Lower leg skin (tissue), 4 donors: ENCODE measurements around the gene DLG2. TPM values are rescaled to one million over a fixed set of nuclear protein-coding genes. Genes with fewer than 3 reads are reported as not detected.

Source experiments
- DNase-seq, 2 donors: peaks; one replicate each; pipeline ENCODE4 v3.0.0-alpha.2; 2019; ENCODE audit warnings: low spot score in 2 of 2
- H3K4me3 ChIP-seq: fragments of 200-600 bp; sonication (generic); 2 replicates; pipeline ENCODE4 v1.5.1; 2017; ENCODE audit warnings: mild to moderate bottlenecking, low read depth; ENCODE audit not compliant: poor library complexity, severe bottlenecking
- POLR2A ChIP-seq, 2 donors: fragments of 450-650 bp; IDR thresholded peaks; one replicate each; pipeline ENCODE4 v1.6.1; 2016 to 2017; ENCODE audit warnings: antibody characterized with exemption in 2 of 2, mild to moderate bottlenecking in 1 of 2, moderate library complexity in 1 of 2
- WGBS, 2 donors: methylation state at CpG; one replicate each; pipeline ENCODE4 v1.1.5; 2018; 5-methylcytosine and 5-hydroxymethylcytosine counted together
- intact Hi-C: fragments of 100-400 bp; cut with DNase I; formaldehyde crosslinking; loops from one replicate; pipeline ENCODE4 v1.15.0; 2023; ENCODE audit warnings: low total_unique reads
- total RNA-seq, 4 donors: library from RNA; depleted of rRNA; stranded (reverse); fragments of >200 nt; gene quantifications; one replicate each; pipeline ENCODE4 v1.1.0, GENCODE V29; 2016
- TF ChIP-seq, protein P1 (sequence below), 3 donors: fragments of 450-650 bp; IDR thresholded peaks; one replicate each; pipeline ENCODE4 v1.5.1; 2016; ENCODE audit warnings: antibody characterized with exemption in 3 of 3, mild to moderate bottlenecking in 3 of 3, moderate library complexity in 2 of 3

The DLG2 gene
- total RNA-seq, 4 donors from 2014 or later: 37.6 to 68.3 (median 46.0) TPM

GRCh38 chr11:83554876-83555275 lies 2072.3 kb downstream of the DLG2 start:
- no peak for DNase-seq
- TF ChIP-seq, protein P1, sequence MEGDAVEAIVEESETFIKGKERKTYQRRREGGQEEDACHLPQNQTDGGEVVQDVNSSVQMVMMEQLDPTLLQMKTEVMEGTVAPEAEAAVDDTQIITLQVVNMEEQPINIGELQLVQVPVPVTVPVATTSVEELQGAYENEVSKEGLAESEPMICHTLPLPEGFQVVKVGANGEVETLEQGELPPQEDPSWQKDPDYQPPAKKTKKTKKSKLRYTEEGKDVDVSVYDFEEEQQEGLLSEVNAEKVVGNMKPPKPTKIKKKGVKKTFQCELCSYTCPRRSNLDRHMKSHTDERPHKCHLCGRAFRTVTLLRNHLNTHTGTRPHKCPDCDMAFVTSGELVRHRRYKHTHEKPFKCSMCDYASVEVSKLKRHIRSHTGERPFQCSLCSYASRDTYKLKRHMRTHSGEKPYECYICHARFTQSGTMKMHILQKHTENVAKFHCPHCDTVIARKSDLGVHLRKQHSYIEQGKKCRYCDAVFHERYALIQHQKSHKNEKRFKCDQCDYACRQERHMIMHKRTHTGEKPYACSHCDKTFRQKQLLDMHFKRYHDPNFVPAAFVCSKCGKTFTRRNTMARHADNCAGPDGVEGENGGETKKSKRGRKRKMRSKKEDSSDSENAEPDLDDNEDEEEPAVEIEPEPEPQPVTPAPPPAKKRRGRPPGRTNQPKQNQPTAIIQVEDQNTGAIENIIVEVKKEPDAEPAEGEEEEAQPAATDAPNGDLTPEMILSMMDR (IDR thresholded peaks at IDR 0.05): no peak
- TF ChIP-seq POLR2A (IDR thresholded peaks at IDR 0.05): no peak
- H3K4me3 ChIP-seq: no peak overlapping the region
- intact Hi-C loops: no loop called here

- intact Hi-C loops: no loop called here
- no peak overlapping the region for H3K4me3 ChIP-seq
- no peak for TF ChIP-seq POLR2A (IDR thresholded peaks at IDR 0.05)
- TF ChIP-seq, protein P1 (IDR thresholded peaks at IDR 0.05): no peak
- WGBS, 2 donors: 72 to 85% methylated on average over 5 of the region's 5 CpGs
- DNase-seq: no peak
Observed at GRCh38 chr11:83549984-83550667, 2077.0 kb downstream of the DLG2 start.

DNA sequence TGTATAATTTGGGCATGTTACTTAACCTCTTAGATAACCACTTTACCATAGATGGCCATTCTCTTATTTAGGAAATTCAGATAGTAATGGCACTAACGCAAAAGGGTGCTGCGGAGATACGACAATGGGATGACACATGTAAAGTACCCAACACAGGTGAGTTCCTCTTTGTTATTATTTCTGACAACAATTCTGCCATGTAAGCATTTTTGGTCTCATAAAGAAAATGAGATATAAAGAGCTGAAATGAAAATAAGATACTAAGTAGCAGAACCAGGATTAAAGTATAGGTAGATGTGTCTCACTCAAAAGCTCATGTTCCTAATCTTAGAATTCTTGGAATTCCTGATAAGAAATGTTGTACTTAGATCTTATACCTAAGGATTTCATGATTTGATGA lies 2080.8 kb downstream of the DLG2 start:
- intact Hi-C loops: no loop called here
- TF ChIP-seq, protein P1 (IDR thresholded peaks at IDR 0.05): no peak
- no peak for TF ChIP-seq POLR2A (IDR thresholded peaks at IDR 0.05)
- WGBS, 2 donors: 78 to 85% methylated on average over 3 of the region's 3 CpGs
- no peak overlapping the region for H3K4me3 ChIP-seq
- DNase-seq: no peak

- no peak overlapping the region for H3K4me3 ChIP-seq
- no peak for TF ChIP-seq POLR2A (IDR thresholded peaks at IDR 0.05)
- TF ChIP-seq, protein P1 (IDR thresholded peaks at IDR 0.05): no peak
- DNase-seq: no peak
- WGBS, 2 donors: 74 to 84% methylated on average over 6 of the region's 6 CpGs
- intact Hi-C loops: no loop called here
Observed at GRCh38 chr11:83545494-83546260, 2081.5 kb downstream of the DLG2 start.

DNA sequence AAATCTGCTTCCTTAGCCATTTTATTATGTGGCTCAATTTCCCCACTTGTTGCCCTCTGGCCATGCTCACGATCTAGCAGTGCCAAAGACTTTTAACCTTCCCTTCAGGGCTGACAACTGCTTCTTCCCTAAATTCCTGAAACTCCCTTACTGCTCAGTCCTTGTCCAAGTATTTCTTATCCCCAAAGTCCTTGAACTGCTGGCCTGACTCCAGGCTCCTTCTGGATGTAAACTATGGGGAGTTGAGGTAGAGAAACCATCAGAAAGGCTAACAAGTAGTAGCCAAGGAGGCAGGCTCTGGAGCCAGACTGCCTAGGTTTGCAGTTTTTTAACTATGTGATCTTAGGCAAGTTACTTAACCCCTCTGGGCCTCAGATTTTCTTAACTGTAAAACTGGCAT lies 2082.3 kb downstream of the DLG2 start:
- no peak for DNase-seq
- TF ChIP-seq, protein P1 (IDR thresholded peaks at IDR 0.05): no peak
- no peak for TF ChIP-seq POLR2A (IDR thresholded peaks at IDR 0.05)
- intact Hi-C loops: no loop called here
- WGBS, 2 donors: 33 to 55% methylated on average over 1 of the region's 1 CpG
- H3K4me3 ChIP-seq: no peak overlapping the region
